ENCODE measurements around the gene CFAP299. TPM values are rescaled to one million over a fixed set of nuclear protein-coding genes. Genes with fewer than 3 reads are reported as not detected.

CFAP299 gene
- total and polyA plus RNA-seq, 10 donors = 0.11 TPM; not detected in 9

DNA sequence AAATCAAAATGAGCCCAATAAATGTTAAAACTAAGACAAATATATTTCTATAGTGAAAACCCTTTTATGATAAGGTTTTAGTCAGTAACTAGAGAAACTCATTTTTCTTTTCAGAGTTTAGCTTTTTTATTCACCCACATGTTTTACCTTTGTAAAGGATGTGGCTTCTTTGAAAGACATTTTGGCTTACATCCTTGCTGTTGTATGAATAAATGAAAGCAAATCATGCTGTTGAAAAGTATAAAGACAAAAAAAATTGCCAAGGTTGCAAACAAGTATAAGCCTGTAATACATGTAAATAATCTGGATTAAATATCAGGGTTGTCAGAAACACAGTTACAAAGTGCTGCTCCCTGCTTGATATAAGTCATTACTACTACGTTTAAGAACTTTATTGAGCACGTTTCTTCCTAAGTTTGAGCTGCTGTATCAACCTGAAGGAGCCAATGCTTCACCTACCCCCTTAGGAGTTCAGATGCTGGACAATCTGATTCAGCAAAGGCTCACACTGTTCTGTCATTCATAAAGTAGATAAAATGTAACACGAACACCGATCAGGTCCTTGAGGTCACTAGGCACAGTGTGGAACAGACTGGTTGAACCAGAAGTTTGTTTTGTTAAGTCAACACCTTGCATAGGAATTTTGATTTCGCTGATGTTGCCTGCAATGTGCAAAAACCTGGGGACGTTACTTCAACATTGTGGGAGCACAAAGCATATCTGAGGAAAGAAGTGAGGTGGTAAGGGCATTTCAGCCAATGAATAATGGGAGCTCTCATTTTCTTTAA lies 373.7 kb downstream of the CFAP299 start:
- Histone ChIP-seq H3K9me3 (no peaks in the 10 kb centered on the region), H3K4me1 (no peaks in the 10 kb centered on the region), H3K27me3 (replicated peaks in 1 of 7) (no peaks in the 10 kb centered on the region), H3K27ac (no peak overlapping the region), H3K4me3 (no peak overlapping the region), H3K36me3 (no peaks in the 10 kb centered on the region)
- intact Hi-C loops (cut with DNase I; ENCODE audit: low total_unique reads) = no loop called here
- DNase-seq = no peak
- 63 to 83% (median 68%) methylated on average over 6 of the region's 6 CpGs for WGBS, 5 donors
- TF ChIP-seq POLR2A (IDR thresholded peaks at IDR 0.05) (no peak), CTCF (IDR thresholded peaks at IDR 0.05 in 8 of 11, conservative IDR thresholded peaks at IDR 0.05 in 3 of 11) (no peak), POLR2AphosphoS5 (IDR thresholded peaks at IDR 0.05) (no peak)

- WGBS, 5 donors = 67 to 85% (median 68%) methylated on average over 5 of the region's 5 CpGs
- DNase-seq = peak; percentile 24
- intact Hi-C loops (cut with DNase I; ENCODE audit: low total_unique reads) = no loop called here
- H3K9me3 ChIP-seq = no peaks in the 10 kb centered on the region
- H3K4me1 ChIP-seq = no peaks in the 10 kb centered on the region
- no peak for TF ChIP-seq POLR2A (IDR thresholded peaks at IDR 0.05)
- no peak for TF ChIP-seq CTCF (IDR thresholded peaks at IDR 0.05 in 8 of 11, conservative IDR thresholded peaks at IDR 0.05 in 3 of 11)
- TF ChIP-seq POLR2AphosphoS5 (IDR thresholded peaks at IDR 0.05) = no peak
- no peaks in the 10 kb centered on the region for H3K27me3 ChIP-seq (replicated peaks in 1 of 7)
- no peaks in the 10 kb centered on the region for H3K36me3 ChIP-seq
- H3K4me3 ChIP-seq = no peak overlapping the region
- H3K27ac ChIP-seq = no peak overlapping the region
Observed at GRCh38 chr4:80710748-80711451, 375.4 kb downstream of the CFAP299 start.

DNA sequence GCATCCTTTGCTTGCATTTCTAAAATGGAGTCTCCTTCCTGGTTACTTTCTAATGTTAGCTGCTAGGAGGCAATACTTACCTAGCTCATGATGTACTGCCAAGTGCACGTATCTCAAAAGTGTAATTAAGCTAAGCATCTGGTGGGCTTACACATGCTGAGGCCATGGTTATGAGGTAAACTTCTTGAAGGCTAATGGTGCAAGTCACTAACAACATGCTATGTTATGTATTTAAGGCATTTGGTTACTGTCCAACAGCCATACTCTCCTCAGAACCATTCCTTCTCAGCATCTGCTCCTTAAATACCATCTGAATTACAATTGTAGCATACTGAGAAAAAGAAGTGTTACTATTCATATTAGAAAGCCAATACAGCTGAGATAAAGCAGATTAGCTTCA lies 376.4 kb downstream of the CFAP299 start:
- H3K27me3 ChIP-seq (replicated peaks in 1 of 7) = no peaks in the 10 kb centered on the region
- H3K4me1 ChIP-seq = no peaks in the 10 kb centered on the region
- intact Hi-C loops (cut with DNase I; ENCODE audit: low total_unique reads) = no loop called here
- no peaks in the 10 kb centered on the region for H3K36me3 ChIP-seq
- no peak for DNase-seq
- H3K4me3 ChIP-seq = no peak overlapping the region
- no peak for TF ChIP-seq CTCF (IDR thresholded peaks at IDR 0.05 in 8 of 11, conservative IDR thresholded peaks at IDR 0.05 in 3 of 11)
- no peak for TF ChIP-seq POLR2A (IDR thresholded peaks at IDR 0.05)
- TF ChIP-seq POLR2AphosphoS5 (IDR thresholded peaks at IDR 0.05) = no peak
- 67 to 90% (median 83%) methylated on average over 1 of the region's 1 CpG for WGBS, 5 donors
- no peaks in the 10 kb centered on the region for H3K9me3 ChIP-seq
- H3K27ac ChIP-seq = no peak overlapping the region

DNA sequence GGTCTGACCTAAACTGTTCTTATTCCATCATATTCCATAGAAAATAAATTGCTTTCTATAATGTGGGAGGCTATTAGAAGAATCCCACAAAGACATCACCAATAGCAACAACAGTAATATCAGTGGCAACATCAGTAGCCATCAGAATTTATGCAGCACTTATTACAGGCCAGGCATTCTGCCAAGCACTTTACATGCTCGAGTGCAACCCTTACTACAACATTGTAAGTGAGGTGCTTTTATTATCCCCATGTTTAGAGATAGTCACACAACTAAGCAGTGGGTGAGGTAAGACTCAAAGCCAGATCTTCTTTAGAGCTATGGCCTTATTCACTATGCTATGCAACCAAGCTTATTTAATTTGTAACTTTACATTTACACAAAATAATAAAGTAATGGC lies 377.9 kb downstream of the CFAP299 start:
- no peak for TF ChIP-seq POLR2A (IDR thresholded peaks at IDR 0.05)
- no peak for TF ChIP-seq CTCF (IDR thresholded peaks at IDR 0.05 in 8 of 11, conservative IDR thresholded peaks at IDR 0.05 in 3 of 11)
- TF ChIP-seq POLR2AphosphoS5 (IDR thresholded peaks at IDR 0.05) = no peak
- H3K4me1 ChIP-seq = no peaks in the 10 kb centered on the region
- H3K27me3 ChIP-seq (replicated peaks in 1 of 7) = no peaks in the 10 kb centered on the region
- H3K9me3 ChIP-seq = peaks cover 0 to 5% (median 0%) of the 10 kb centered on the region in 8 donors
- no peak overlapping the region for H3K27ac ChIP-seq
- DNase-seq = no peak
- H3K36me3 ChIP-seq = no peaks in the 10 kb centered on the region
- 29 to 68% (median 50%) methylated on average over 1 of the region's 1 CpG for WGBS, 5 donors
- no peak overlapping the region for H3K4me3 ChIP-seq
- intact Hi-C loops (cut with DNase I; ENCODE audit: low total_unique reads) = no loop called here
